Keratinocyte (primary cell): ENCODE data around the gene CC2D2A.

Experiments used
- EZH2 ChIP-seq: IDR thresholded peaks from one replicate; pipeline ENCODE4 v1.6.1; 2012; ENCODE audit warnings: inconsistent platforms, mild to moderate bottlenecking, low read length, moderate library complexity
- TF ChIP-seq, protein P1 (sequence below), 3 experiments: IDR thresholded peaks in 1 of 3; conservative IDR thresholded peaks in 1 of 3; optimal IDR thresholded peaks in 1 of 3; 2 replicates in 2 of 3; 3 replicates in 1 of 3; pipeline versions ENCODE3 to v1.5.1; 2011; ENCODE audit warnings: low read length in 3 of 3, mild to moderate bottlenecking in 3 of 3, moderate library complexity in 2 of 3, control low read depth in 1 of 3, inconsistent platforms in 1 of 3; ENCODE audit not compliant: insufficient read depth in 2 of 3; ENCODE audit errors: extremely low read depth in 1 of 3

DNA sequence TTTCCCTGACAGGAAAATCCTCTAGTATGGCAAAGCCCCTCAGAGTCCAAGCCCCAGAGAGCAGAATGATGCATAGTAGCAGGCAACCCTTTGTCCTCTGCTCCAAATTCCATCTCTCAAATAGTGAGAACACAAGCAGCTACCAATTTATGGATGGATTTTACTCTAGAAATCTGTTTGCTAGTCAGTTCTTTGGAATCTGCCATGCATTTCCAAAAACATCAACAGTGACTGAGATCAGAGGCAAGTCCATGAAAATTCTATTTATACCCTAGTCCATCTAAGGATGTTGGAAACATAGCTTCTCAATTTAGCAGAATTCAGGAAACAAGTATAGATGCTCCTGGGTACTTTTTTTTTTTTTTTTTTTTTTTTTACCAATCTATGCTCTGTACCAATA, 10.0 kb upstream of the CC2D2A start:
- TF ChIP-seq, protein P1, sequence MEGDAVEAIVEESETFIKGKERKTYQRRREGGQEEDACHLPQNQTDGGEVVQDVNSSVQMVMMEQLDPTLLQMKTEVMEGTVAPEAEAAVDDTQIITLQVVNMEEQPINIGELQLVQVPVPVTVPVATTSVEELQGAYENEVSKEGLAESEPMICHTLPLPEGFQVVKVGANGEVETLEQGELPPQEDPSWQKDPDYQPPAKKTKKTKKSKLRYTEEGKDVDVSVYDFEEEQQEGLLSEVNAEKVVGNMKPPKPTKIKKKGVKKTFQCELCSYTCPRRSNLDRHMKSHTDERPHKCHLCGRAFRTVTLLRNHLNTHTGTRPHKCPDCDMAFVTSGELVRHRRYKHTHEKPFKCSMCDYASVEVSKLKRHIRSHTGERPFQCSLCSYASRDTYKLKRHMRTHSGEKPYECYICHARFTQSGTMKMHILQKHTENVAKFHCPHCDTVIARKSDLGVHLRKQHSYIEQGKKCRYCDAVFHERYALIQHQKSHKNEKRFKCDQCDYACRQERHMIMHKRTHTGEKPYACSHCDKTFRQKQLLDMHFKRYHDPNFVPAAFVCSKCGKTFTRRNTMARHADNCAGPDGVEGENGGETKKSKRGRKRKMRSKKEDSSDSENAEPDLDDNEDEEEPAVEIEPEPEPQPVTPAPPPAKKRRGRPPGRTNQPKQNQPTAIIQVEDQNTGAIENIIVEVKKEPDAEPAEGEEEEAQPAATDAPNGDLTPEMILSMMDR (optimal IDR thresholded peaks at IDR 0.05 in 1 of 3, IDR thresholded peaks at IDR 0.05 in 1 of 3, conservative IDR thresholded peaks at IDR 0.05 in 1 of 3; ENCODE audit: extremely low read depth in 1 of 3, insufficient read depth in 2 of 3, low read length in 3 of 3) = no peak
- no peak for TF ChIP-seq EZH2
